Body of pancreas (tissue), 4 donors: Measurements from ENCODE around the gene SEC62.

ENCODE experiments used
- POLR2A ChIP-seq, 3 donors: fragments of 450-650 bp; IDR thresholded peaks; one replicate each; pipeline ENCODE4 v1.6.1; 2016; ENCODE audit warnings: antibody characterized with exemption in 3 of 3, mild to moderate bottlenecking in 2 of 3
- TF ChIP-seq, protein P1 (sequence below), 7 experiments: fragments of 450-650 bp in 4 of 7; fragments of 200-600 bp in 3 of 7; sonication (generic) in 3 of 7; IDR thresholded peaks; one replicate each; pipeline ENCODE4 v1.5.1; 2016 to 2019; ENCODE audit warnings: antibody characterized with exemption in 7 of 7

DNA sequence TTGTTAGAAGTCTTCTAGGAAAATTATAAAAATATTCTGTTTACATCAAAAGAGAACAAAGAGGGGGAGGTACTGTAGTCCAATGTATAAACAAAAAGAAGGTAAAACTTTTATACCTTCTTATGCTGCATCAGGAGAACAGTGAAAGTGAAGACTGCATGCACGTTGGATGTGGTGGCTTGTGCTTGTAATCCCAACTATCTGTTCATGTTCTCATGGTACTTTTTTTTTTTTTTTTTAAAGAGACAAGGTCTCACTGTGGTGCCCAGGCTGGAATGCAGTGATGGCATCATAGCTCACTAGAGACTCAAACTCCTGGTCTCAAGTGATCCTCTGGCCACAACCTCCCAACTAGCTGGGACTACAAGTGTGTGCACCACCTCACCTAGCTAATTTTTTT, 4.2 kb downstream of the SEC62 start:
- no peak for TF ChIP-seq POLR2A (IDR thresholded peaks at IDR 0.05)
- TF ChIP-seq, protein P1, sequence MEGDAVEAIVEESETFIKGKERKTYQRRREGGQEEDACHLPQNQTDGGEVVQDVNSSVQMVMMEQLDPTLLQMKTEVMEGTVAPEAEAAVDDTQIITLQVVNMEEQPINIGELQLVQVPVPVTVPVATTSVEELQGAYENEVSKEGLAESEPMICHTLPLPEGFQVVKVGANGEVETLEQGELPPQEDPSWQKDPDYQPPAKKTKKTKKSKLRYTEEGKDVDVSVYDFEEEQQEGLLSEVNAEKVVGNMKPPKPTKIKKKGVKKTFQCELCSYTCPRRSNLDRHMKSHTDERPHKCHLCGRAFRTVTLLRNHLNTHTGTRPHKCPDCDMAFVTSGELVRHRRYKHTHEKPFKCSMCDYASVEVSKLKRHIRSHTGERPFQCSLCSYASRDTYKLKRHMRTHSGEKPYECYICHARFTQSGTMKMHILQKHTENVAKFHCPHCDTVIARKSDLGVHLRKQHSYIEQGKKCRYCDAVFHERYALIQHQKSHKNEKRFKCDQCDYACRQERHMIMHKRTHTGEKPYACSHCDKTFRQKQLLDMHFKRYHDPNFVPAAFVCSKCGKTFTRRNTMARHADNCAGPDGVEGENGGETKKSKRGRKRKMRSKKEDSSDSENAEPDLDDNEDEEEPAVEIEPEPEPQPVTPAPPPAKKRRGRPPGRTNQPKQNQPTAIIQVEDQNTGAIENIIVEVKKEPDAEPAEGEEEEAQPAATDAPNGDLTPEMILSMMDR (IDR thresholded peaks at IDR 0.05), result no peak
